NCI-H2227 (cell line): ENCODE measurements around the gene CDK5RAP2.
"Not testable (repeated sequence)": the region's sequence is repeated elsewhere in the genome, so short reads cannot be mapped to it uniquely, and the experiment has no call there.

ENCODE experiments used
- DNase-seq: peaks from one replicate; lab custom pipeline; 2025; ENCODE audit not compliant: unreplicated experiment; lab: John Stamatoyannopoulos, UW

The CDK5RAP2 gene

DNA sequence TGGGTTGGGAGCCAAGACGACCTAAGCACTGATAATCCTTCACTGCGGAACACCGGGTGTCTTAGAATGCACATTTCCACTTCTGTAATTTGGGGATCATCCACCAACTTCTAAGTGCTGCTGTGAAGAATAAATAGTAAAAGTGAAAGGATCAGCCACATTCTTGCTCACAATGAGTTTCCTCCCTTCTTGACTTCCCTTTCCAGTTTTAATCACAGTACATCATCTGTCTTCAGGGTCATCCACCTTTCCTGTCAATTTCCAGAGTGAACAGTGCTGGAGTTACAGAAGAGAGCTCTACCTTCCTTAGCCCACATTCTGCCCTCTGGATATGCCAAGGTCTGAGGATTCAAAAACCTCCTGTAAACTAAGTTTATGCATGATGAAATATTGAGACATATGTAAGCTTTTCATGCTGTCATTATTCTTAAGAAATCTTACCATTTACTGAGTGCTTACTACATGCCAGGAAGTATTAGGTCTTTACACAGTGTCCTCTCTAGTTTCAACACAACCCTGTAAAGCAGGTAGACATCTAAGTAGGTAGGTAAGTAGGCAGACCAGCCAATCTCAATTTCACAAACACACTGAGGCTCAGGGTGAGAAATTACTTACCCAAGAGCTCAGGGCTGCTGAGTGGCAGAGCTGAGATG, 105.2 kb downstream of the CDK5RAP2 start:
- DNase-seq = no peak

DNA sequence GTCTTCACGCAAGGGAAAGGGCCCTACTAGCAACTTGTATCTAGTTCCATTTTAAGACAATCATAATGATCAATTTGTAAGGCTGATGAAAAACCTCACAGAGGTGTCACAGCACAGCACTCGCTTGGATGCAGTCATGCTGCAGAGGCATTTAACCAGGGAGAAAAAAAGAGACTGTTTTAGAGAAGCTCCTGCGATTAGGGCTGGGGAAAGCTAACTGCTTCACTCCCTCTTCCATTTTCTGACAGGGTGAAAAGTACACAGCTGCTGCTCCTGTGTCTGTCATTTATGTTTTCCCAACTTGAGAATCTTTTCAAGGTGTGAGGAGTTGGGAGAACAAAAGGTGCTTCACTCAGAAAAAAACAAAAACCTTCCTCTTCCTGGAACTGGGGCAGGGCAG, 106.4 kb downstream of the CDK5RAP2 start:
- DNase-seq = no peak

DNA sequence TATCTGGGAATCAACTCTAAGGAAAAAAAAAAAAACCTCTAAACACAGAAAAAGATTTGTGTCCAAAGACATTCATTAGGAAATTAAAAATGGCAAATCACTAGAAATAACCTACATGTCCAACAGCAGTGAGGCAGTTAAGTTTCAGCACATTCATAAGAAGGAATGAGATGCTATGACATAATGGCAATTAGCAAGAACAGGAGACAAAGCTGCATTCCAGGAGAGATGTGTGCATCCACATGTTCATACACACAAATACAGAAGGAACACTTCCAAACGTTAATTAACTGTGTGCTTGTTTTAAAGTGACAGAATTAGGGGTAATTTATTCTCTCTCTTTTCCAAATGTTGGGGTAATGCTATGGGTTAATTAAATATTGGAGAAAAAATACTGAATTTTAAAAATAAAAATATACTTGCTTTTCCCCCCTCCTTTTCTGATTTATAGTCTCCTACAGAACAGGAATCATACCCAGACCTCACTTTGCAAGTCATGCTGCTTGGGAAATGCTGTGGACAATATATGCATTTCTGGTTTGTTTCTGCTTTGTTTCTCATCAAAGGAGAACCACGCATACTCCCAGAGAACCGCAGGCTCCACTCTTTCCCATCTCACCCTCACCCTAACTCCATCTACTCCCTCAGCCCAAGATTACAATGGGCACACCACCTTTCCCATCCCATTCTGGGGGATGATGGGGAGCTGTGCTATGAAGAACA, 114.1 kb downstream of the CDK5RAP2 start:
- DNase-seq = no peak

DNA sequence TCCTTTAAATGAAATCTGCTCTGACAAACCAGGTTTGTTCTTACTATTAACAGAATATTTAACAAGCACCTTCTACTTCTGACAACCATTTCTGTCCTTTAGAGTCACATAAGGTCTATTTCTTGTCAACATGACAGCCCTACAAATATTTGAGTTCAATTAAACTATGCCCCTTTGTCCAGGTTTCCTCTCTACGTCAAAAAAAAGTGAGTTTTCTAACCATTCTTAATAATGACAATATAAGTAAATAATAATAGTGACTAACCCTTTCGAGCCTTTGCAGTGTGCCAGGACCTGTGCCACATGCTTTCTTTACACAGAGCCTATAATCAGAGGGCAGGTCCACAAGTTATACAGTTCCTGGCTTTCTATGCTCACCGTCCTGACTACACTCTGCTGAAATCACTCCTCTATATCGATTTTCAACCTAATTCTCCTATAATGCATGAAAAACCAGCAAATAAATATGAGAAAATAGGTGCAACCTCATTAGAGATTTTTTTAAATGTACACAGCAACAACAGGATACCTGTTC, 115.0 kb downstream of the CDK5RAP2 start:
- no peak for DNase-seq

DNA sequence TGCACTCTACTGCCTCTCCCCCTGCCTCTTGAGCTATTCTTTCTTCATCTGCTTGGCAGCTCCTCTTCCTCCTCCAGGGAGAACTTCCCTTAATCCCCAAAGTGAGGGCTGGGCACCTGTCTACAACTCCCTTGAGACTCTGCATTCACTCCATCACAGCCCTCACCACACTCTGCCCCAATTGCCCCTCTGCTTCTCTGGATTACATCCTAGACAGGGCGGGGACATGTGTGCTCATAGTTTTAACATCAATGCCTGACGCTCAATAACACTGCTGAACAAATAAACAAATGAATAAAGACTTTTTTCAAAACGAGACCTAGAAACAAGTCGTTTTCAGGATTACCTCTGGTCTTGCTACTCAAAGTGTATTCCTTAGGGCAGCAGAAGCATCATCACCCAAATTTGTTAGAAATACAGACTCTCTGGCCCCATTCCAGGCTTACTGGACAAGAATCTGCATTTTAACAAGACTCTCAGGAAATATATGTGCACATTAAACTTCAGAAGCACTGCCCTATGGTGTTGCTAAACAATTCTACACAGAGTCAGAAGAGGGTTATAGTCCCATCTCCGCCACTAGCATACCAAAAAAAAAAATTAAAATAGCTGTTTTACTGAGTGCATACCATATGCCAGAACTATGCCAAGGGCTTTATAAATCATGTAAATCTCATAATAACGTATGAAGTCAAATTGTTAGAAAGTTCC, 115.6 kb downstream of the CDK5RAP2 start:
- no peak for DNase-seq

DNA sequence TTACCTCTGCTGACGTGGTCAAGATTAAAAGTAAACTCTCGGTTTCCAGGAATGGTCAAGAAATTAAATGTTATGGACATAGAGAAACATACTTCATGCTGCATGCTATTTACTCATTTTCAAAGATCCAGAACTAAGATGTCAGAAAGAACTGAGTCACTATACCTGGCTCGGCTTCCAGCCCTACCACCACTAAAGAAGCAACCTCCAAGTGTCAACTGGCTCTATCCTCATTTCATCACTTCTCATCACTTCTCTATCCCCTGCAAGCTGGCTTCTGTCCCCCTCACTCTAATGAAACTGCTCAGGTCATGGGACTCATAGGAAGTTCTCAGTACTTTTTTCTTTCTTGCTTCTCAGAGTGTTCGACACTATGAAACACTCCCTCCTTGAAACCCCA, 116.2 kb downstream of the CDK5RAP2 start:
- no peak for DNase-seq

DNA sequence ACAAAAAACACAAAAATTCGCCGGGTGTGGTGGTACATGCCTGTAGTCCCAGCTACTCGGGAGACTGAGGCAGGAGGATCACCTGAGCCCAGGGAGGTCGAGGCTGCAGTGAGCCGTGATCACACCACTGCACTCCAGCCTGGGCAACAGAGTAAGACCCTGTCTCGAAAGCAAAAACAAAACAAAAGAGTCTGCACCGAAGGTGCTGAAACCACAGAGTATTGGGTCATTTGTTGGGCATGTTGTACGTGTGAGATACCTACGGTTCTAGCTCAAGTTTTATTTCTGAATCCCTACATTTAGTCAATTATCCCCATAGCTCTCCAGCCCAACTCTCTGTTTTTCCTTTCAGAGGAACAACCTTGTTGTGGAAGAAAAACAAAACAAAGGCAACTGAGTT, 118.3 kb downstream of the CDK5RAP2 start:
- not testable (repeated sequence) for DNase-seq

DNA sequence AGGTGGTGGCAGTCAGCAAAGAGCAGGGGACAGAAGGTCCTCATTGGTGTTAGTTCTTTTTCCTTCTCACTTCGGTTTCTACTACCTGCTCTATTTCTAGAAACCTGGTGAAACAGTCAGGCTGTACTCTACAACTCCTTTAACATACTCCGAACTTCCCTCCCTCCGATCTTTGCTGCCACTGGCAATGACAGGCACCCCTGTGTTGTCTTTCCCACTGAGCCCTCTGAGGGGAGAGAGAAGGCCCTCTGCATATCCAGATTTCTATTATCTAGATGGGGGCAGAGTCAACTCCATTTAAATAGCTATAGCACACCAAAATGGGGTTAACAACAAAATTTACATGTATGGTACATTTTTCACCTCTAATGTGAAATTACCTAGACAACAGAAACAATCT, 123.7 kb downstream of the CDK5RAP2 start:
- DNase-seq = no peak

DNA sequence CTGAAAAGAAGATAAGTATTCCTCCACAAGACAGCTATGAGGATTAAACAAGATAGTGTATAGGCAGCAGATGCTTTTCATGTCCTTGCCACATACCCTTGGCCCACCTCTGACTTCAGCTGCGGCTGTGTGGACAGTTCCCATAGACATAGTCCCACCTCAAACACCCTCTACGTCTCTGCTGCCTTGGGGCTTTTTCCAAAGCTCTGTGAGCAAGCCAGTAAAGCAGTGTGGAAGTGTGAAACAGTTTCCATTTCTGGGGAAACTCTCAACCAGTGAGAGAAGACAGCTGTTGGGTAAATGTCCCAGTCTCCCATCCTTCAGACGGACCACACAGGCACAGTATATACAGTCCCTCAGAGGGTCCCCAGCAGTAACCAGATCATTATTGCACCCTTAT, 125.5 kb downstream of the CDK5RAP2 start:
- DNase-seq = no peak

DNA sequence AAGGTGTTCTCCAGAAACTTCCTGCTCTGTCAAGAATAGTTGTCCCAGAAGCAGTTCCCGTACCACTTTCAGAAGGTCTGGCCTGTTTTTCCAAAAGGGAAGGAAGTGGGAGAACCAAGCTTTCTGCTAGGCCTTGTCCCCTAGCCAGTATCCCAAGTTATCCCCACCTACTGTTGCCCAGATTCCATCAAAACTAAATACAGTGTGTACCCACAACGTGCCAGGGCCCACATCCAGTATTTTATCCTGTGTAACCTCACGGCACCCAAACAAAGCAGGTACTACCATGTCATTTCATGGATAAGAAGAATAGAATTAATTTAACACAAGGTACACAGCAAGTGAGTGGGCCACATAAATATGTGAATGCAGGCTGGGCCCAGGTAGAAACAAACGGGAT, 126.2 kb downstream of the CDK5RAP2 start:
- DNase-seq = no peak

DNA sequence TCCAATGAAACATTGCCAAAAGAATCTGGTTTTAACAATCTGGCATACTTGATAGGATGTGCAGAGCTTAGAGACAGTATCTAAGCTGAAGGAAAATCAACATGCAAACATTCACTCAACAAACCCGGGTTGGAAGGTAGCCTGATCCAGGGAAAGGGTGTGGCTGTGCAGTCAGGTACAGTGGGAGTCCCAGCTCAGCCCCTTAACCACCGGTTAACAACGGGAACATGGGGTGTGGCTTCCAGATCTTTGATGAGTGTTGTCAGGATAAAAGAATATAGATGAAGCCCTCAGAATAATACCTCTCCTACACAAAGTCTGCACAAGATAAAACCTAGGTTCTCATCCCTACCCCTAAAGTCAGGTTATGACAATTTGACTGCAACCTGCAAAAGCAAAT, 127.3 kb downstream of the CDK5RAP2 start:
- no peak for DNase-seq

DNA sequence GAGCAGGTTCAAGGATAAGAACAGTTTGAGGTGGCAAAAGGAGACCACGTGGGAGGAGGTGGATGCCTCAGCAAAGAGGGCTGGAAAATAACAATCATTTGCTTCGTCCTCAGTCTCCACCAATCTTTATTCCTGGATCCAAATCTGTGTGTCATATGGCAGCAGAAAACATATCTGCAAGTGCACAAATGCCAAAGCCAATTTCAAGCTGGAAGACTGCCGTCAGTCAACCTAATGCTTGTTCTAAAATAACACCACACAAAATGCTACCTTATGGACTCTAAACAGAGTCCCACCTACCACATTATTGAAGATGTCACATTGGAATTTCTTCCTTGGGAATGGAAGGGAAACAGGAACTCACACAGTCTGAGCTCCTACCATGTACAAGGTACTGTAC, 129.1 kb downstream of the CDK5RAP2 start:
- no peak for DNase-seq

DNA sequence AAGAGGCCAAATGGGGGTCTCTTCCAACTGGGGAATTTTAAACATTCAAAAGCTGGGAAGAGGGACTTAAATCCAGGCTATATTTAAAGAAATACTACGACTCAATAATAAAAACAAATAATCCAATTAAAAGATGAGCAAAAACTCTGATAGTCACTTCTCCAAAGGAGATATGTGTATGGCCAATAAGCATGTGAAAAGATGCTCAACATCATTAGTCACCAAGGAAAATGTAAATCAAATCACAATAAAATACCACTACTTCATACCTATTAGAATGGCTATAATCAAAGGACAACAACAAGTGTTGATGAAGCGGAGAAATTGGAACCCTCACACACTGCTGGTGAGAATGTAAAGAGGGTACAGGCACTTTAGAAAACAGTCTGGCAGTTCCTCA, 130.4 kb downstream of the CDK5RAP2 start:
- DNase-seq = no peak

DNA sequence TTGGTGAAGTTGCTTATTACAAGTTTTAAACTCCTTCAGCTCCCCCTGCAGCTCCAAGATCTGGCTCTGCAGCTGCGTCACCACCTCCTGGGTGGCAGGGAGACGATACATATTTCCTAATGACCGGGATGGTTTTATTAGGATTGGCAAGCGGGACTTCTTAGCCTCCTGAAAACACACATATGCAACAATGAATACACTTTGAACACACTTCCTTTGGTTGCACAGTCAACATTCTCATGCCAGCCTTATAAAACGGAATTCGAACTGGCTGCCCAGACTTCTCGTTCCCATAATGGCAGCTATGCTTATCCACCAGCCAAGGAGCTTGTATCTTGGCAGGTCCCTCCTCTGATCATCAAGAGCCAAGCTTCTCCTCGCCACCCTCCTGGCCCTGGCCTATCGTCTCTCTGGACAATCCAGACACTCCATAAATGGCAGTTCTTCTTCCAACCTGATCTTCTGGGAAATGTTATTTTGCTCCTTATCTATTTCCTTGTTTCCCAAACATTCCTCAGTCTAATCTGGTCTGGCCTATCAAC, 131.9 kb downstream of the CDK5RAP2 start:
- no peak for DNase-seq

DNA sequence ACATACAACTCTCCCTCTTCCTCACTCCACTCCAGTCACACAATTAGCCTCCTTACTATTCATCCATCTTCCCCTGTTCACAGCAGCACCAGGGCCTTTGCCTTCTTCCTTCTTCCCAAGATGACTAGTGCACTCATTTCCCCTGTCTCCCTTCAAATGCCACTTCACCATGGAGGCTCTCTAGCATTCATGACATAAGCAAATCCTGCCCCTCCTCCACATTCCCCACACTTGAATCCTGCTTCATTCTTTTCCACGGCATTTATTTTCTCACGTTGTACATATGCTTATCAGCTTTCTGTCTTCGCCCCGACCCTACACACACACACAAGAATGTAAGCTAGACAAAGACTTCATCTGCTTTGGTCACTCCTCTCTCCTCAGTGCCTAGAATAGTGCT, 133.3 kb downstream of the CDK5RAP2 start:
- no peak for DNase-seq

DNA sequence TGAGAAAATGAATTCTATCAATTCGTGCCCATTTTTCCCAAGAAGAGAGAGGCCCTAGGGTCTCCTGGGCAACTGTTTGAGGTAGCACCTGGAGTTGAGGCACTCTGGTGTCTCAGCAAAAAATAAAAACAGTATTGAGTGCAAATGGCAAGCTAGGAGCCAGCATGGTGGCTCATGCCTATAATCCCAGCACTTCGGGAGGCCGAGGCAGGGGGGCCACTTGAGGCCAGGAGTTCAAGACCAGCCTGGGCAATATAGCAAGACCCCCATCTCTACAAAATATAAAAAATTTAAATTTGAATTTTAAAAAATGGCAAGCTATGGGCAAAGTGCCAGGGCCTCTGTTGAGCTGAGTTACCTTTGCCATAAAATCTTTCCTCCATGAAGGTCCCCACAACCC, 136.0 kb downstream of the CDK5RAP2 start:
- no peak for DNase-seq

DNA sequence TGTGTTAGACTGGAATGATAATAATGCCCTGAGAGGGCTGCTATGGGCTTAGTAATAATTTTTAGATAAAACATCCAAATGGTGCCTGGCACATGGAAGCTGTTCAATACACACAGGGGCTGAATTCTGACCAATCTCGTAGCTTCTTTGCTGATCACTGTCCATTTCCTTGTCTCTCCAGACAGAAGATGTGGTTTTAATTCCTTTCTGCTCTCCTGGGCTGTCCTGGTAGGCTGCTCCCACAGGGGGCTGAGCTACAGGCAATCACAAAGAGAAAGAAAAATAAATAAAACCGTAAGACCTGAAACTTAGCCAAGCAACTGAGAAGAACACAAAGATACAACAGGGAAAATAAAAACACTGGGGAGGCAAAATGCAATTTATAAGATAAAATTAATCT, 136.5 kb downstream of the CDK5RAP2 start:
- DNase-seq = no peak

DNA sequence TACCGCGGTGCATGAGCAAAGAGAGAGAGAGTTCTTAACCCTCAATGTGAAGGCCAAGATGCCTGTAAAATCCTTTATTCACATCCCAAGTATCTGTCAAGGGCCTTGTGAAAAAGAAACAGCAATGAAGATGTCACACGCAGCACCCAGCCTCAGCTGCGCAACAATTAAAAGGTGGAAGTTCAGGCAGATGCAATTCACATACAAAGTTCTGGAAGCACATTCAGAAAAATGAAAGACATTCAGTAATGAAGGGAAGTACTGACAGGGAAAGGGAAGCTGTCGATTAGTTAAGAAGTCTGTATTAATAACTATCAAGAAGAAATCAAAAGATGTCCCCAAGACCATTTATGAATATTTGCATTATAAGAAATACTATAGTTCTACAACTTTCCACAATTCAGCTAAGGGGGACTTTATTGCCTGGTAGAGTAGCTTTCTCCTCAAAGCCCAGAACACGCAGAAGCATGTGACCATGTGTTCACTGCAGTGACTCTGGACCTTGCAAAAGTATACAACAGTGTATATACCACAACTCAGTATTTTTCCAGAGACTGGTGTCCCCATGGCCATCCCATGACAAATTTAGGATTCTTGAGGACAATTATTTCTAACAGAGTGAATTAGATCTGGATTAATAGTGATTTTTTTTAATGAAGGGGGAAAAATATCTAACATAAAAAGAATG, 137.5 kb downstream of the CDK5RAP2 start:
- no peak for DNase-seq

DNA sequence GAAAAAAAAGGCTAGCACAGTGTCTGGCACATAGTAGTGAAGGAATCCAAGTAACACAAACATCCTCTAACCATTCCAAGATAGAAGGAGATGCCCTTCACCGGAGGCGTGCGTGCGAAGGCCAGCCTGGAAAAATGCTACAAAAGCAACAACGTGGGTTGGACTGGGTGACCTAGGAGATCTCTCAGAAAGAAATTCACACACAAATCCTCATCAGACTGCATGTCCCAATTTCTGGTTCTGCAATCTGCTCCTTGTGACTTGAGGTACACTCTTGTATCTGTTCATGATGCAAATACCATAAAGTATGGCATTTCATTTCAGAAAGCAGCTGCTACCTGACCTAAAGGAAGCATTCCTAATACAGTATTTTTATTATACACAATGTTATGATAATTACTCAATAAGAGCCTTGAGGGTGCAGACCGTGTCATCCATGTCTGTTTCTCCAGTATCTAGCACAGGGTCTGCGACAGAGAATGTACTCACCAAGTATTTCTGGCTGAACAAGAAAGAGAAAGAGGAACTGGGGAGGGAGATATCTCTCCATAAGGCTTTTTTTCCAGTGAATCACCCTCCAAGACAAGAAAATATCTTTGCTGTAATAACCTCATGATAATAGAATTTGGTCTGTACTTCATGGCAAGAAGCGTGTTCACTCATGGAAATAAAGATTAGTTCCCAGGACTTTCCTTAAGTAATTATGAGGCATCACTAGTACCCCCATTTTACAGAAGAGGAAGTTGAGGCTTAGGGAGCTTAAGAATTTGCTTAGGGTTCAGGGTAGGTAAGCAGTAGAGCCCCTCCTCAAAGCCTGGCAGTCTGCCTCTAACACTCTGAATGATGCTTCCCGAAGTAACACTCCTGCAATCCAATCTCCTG, 138.3 kb downstream of the CDK5RAP2 start:
- DNase-seq = no peak

DNA sequence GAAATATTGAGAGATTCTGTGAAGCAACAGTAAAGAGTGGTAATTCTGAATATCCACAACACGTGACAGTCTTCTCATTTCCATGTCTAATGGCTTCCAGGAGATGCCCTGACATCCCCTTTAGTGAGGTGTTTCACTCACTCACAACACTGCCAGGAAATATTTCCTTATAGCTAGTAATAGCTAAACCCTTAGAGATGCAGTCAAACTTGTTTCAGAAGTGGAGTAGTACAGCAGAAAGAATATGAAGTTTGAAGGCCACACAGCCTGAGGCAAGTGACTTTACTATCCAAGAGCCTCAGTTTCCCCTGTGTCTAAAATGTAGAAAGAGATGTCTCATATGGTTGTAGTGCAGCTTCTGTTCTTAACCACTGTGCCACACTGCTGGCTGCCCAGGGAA, 139.2 kb downstream of the CDK5RAP2 start:
- DNase-seq = no peak
